Neural crest cell (in vitro differentiated cells): Measurements from ENCODE around the gene STMN3. TPM values are rescaled to one million over a fixed set of nuclear protein-coding genes. Genes with fewer than 3 reads are reported as not detected.

Source experiments
- DNase-seq: peaks from one replicate; pipeline ENCODE4 v3.0.0; 2021; ENCODE audit warnings: low read depth, mixed read lengths, low spot score
- H3K27ac Mint-ChIP-seq: one replicate; pipeline ENCODE4 v1.8.0; 2021; ENCODE audit warnings: mild to moderate bottlenecking, mixed read lengths; ENCODE audit not compliant: unreplicated experiment
- H3K27me3 Mint-ChIP-seq: 2 replicates; pipeline ENCODE4 v1.8.0; 2021; ENCODE audit warnings: low read depth, mild to moderate bottlenecking, mixed read lengths
- H3K36me3 Mint-ChIP-seq: 2 replicates; pipeline ENCODE4 v1.8.0; 2021; ENCODE audit warnings: low read depth, mild to moderate bottlenecking, mixed read lengths
- H3K4me1 Mint-ChIP-seq: 2 replicates; pipeline ENCODE4 v1.8.0; 2021; ENCODE audit warnings: mixed read lengths
- H3K4me3 Mint-ChIP-seq: one replicate; pipeline ENCODE4 v1.8.0; 2021; ENCODE audit warnings: mild to moderate bottlenecking, mixed read lengths
- H3K9me3 Mint-ChIP-seq: 2 replicates; pipeline ENCODE4 v1.8.0; 2021; ENCODE audit warnings: mixed read lengths
- total RNA-seq: library from RNA; stranded (reverse); gene quantifications from 2 replicates; pipeline ENCODE4 v1.2.1, GENCODE V29; 2021
- TF ChIP-seq, protein P1 (sequence below): fragments of 200-600 bp; sonication (generic); conservative IDR thresholded peaks from 2 replicates; pipeline ENCODE4 v1.5.0; 2021; ENCODE audit warnings: antibody characterized with exemption, mild to moderate bottlenecking

STMN3 gene
- total RNA-seq, 1 donor from 2014 or later: 101 TPM

DNA sequence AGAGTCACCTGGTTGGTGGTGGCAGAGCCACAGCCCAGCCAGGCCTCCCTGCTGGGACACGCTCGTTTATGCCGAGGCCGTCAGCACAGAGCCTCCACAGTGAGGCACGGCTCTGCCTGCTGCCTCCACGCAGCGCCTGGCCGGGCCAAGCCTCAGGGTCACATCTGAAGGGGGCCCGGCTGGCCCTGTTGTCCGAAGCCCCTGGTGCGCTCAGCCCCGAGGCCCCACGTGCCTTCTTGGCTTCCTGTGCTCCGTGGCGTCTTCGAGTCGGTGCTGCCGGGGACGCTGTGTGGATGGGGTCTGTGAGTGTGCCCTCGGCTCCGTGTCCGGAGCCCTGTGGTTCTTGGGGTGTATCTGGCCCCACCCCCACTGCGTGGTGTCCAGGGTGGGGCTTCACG, 32.9 kb upstream of the STMN3 start:
- Mint-ChIP-seq H3K36me3 (no peaks in the 10 kb centered on the region), H3K27ac (no peak overlapping the region), H3K9me3 (no peaks in the 10 kb centered on the region), H3K4me1 (peaks cover 11% of the 10 kb centered on the region), H3K27me3 (no peaks in the 10 kb centered on the region), H3K4me3 (no peak overlapping the region)
- no peak for DNase-seq
- TF ChIP-seq, protein P1, sequence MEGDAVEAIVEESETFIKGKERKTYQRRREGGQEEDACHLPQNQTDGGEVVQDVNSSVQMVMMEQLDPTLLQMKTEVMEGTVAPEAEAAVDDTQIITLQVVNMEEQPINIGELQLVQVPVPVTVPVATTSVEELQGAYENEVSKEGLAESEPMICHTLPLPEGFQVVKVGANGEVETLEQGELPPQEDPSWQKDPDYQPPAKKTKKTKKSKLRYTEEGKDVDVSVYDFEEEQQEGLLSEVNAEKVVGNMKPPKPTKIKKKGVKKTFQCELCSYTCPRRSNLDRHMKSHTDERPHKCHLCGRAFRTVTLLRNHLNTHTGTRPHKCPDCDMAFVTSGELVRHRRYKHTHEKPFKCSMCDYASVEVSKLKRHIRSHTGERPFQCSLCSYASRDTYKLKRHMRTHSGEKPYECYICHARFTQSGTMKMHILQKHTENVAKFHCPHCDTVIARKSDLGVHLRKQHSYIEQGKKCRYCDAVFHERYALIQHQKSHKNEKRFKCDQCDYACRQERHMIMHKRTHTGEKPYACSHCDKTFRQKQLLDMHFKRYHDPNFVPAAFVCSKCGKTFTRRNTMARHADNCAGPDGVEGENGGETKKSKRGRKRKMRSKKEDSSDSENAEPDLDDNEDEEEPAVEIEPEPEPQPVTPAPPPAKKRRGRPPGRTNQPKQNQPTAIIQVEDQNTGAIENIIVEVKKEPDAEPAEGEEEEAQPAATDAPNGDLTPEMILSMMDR: no peak

DNA sequence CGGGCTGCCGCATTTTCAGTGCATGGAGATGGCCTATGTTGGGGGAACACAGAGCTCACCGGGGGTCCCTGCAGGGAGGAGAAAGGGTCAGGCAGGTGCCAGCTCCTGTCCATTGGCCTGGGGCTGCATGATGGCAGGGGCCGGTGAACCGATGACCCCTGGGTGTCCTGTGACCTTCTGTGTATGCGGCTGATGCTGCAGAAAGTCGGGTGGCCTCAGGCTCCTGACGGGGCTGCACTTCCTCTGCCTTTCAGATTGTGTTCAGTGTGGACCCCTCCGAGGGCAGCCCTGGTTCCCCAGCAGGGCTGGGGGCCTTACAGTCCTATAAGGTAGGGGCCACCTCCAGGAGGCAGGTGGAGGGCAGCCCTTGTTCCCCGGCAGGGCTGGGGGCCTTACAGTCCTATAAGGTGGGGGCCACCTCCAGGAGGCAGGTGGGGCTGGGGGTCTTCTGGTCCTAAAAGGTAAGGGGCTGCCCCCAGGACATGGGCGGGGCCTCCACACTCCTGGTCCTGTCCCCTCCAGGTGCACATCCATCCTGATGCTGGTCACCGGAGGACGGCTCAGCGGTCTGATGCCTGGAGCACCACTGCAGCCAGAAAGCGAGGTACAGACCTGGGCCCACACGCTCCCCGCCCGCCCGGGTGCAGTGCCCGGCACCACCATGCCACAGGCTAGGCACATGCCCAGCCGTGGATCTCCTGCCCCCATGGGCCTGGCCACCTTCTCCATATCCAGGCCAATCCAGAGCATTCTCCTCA, 32.2 kb upstream of the STMN3 start:
- TF ChIP-seq, protein P1: no peak
- Mint-ChIP-seq H3K4me3 (no peak overlapping the region), H3K27me3 (no peaks in the 10 kb centered on the region), H3K27ac (no peak overlapping the region), H3K9me3 (no peaks in the 10 kb centered on the region), H3K36me3 (no peaks in the 10 kb centered on the region), H3K4me1 (peaks cover 11% of the 10 kb centered on the region)
- no peak for DNase-seq

DNA sequence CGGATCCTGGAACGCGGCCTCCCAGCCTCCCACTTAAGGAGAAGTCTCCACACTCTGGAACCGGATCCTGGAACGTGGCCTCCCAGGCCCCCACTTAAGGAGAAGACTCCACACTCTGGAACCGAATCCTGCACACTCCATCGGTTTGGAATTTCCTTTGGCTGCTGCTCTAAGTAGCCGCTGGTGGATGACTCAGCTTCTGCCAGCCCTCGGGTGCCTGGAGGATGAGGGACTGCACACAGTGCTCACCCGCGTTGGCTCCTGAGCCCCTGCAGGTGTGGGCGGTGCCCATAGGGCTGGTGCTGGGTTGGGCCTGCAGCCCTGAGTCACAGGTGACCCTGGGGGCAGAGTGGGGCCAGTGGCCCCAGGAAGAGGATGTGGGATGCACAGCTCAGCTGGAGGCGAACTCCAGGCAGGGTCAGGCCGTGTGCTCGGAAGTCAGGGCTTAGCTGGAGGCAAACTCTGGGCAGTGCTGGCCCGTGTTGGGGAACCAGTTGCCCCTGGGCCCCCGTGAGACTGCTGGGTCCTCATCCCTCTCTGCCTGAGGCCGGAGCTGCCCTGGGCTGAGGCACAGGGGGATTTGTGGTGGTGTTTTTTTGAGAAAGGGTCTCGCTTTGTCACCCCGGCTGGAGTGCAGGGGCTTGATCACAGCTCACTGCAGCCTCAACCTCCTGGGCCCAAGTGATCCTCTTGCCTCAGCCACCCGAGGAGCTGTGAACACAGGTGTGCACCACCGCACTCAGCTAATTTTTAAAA, 29.3 kb upstream of the STMN3 start:
- Mint-ChIP-seq H3K4me1 (peaks cover 11% of the 10 kb centered on the region), H3K9me3 (no peaks in the 10 kb centered on the region), H3K36me3 (peaks cover 6% of the 10 kb centered on the region), H3K27me3 (no peaks in the 10 kb centered on the region), H3K4me3 (no peak overlapping the region), H3K27ac (no peak overlapping the region)
- DNase-seq: no peak
- TF ChIP-seq, protein P1: no peak

DNA sequence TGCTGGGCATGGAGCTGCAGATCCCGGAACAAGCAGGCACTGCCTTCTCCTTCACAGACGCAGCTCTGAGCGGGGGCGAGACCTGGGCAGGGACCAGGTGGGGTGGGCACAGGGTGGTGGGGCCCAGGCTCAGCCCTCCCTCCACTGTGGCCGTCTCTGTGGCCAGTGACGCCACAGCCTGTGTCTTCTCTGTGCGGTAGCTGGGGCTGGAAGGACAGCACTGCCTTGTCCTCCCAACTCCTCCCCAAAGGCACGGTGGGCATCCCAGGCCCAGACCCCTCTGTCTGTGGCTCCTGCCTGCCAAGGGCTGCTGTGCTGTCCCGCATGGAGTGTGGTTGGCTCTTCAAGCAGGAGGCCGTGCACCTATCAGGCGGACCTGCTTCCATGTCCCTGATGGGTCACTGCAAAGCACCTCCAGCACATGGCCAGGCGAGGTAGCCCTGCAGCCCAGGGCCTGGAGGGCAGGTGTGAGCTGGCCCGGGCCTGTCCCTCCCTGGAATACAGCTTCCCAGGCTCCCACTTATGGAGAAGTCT, 28.5 kb upstream of the STMN3 start:
- Mint-ChIP-seq H3K4me3 (no peak overlapping the region), H3K4me1 (peaks cover 7% of the 10 kb centered on the region), H3K27me3 (no peaks in the 10 kb centered on the region), H3K27ac (no peak overlapping the region), H3K36me3 (peaks cover 6% of the 10 kb centered on the region), H3K9me3 (no peaks in the 10 kb centered on the region)
- DNase-seq: no peak
- TF ChIP-seq, protein P1: no peak

DNA sequence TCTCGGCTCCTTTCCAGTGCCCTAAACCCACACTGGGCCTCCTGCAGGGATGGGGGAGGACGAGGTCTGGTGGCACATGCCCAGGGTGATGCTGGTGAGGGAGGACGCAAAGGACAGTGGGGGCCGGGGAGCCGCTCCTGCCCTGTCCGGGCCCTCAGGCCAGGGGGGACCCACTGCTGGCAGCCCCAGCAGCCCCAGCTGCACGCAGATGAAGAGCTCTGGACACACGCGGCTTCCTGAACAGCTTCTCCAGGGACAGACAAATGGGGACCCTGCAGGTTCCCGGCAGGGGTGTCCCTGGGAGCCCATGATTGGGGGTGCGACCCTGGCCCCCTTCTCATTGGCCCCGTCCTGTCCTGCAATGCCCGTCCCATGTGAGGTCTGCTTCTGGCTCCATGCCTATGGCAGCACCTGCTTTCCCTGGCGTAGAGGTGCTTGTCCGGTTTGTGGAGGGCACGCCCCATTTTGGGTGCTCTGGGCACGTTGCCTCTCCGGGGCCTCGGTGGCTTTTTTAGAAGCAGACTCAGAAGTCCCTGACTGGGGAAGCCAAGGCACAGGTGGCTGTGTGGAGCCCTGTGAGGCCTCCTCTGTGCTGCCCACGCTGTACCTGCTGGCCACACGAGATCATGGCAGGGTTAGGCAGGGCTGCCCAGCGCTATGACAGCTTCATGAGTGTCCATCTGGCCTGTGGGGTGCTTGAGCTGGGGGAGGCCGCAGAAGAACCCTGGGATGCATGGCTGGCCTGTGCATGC, 27.8 kb upstream of the STMN3 start:
- no peaks in the 10 kb centered on the region for H3K27me3 Mint-ChIP-seq
- H3K4me1 Mint-ChIP-seq: peaks cover 6% of the 10 kb centered on the region
- peaks cover 8% of the 10 kb centered on the region for H3K36me3 Mint-ChIP-seq
- no peaks in the 10 kb centered on the region for H3K9me3 Mint-ChIP-seq
- H3K4me3 Mint-ChIP-seq: no peak overlapping the region
- no peak overlapping the region for H3K27ac Mint-ChIP-seq
- TF ChIP-seq, protein P1: no peak
- DNase-seq: no peak
